ENCODE measurements around the gene PLEKHO1. TPM values are rescaled to one million over a fixed set of nuclear protein-coding genes. Genes with fewer than 3 reads are reported as not detected.

PLEKHO1 gene
- total and polyA plus RNA-seq, 2 of the 4 experiments (the other 2 are of a cell fraction), result 51.4 to 56.0 TPM

GRCh38 chr1:150146849-150147542 lies 2.7 kb upstream of the PLEKHO1 start:
- H4K5ac ChIP-seq (ENCODE audit: low read depth, low read length), result no peak overlapping the region
- WGBS, 2 experiments (ENCODE audit: extremely low coverage in 2 of 2, insufficient read length in 1 of 2), result 67% methylated on average over 1 of the region's 10 CpGs; no CpG with 5 or more reads in 1 of the 2 experiments
- H3K9me3 ChIP-seq (ENCODE audit: control insufficient read depth, insufficient read depth, low read length), result no peaks in the 10 kb centered on the region
- no peak overlapping the region for H4K8ac ChIP-seq (ENCODE audit: low read depth in 2 of 2, low read length in 2 of 2)
- no peaks in the 10 kb centered on the region for H3K27me3 ChIP-seq (ENCODE audit: control insufficient read depth, insufficient read depth, low read length)
- POLR2A ChIA-PET (ENCODE audit: unreplicated experiment), result no interaction called here
- no peak overlapping the region for H3K27ac ChIP-seq (ENCODE audit: insufficient read depth, low read length)
- H3K4me3 ChIP-seq (ENCODE audit: insufficient read depth, low read depth, low read length), result no peak overlapping the region
- CTCF ChIA-PET, result no interaction called here
- DNase-seq (no peak), ATAC-seq (ENCODE audit: low read depth) (no peak)
- no peak overlapping the region for H2AK5ac ChIP-seq (ENCODE audit: low read depth, low read length)
- H2BK20ac ChIP-seq (ENCODE audit: low read depth, low read length), result no peak overlapping the region
- H3K9me1 ChIP-seq (ENCODE audit: insufficient read depth, low read length), result 0 out of 2 replicates have a peak, but pooled peaks cover 3% of the 10 kb centered on the region
- no peak for TF ChIP-seq MXI1 (IDR thresholded peaks at IDR 0.05; ENCODE audit: borderline replicate concordance, low read depth, low read length)
- no peak for TF ChIP-seq ELK1 (IDR thresholded peaks at IDR 0.05; ENCODE audit: borderline replicate concordance, low read depth, low read length)
- TF ChIP-seq POLR2A (IDR thresholded peaks at IDR 0.05; ENCODE audit: low read depth, low read length), result no peak
- no peak for TF ChIP-seq FOS (IDR thresholded peaks at IDR 0.05; ENCODE audit: low read depth, low read length)
- TF ChIP-seq RCOR1 (IDR thresholded peaks at IDR 0.05; ENCODE audit: insufficient replicate concordance, low read length), result no peak
- H2AK9ac ChIP-seq (replicated peaks; ENCODE audit: low read depth, low read length, poor library complexity), result no peak overlapping the region
- H3K18ac ChIP-seq (ENCODE audit: low read depth, low read length), result no peak overlapping the region
- H3K23ac ChIP-seq (ENCODE audit: low read depth, low read length), result no peak overlapping the region
- in situ Hi-C loops (cut with MboI; ENCODE audit: low sequenced_read_pairs), result no loop called here
- H2BK5ac ChIP-seq (ENCODE audit: low read depth, low read length, poor library complexity, severe bottlenecking), result no peak overlapping the region
- no peak overlapping the region for H3K4ac ChIP-seq (ENCODE audit: low read depth, low read length)
- no peak overlapping the region for H2BK120ac ChIP-seq (ENCODE audit: low read depth, low read length)
- BruUV-seq (replicated peaks), result no TSS peak
- peaks cover 10% of the 10 kb centered on the region for H3K36me3 ChIP-seq (ENCODE audit: control insufficient read depth, insufficient read depth, low read length)
- dilution Hi-C loops (cut with HindIII; ENCODE audit: low sequenced_read_pairs, unreplicated experiment), result no loop called here
- H3K4me2 ChIP-seq (ENCODE audit: low read depth, low read length), result no peak overlapping the region
- H3K79me1 ChIP-seq (ENCODE audit: low read depth in 1 of 2, low read length in 2 of 2), result peaks cover 8 to 36% of the 10 kb centered on the region in 2 experiments; a peak in 3 of 4 replicates
- no peak overlapping the region for H2BK15ac ChIP-seq (ENCODE audit: low read depth, low read length)
- no peak overlapping the region for H3K56ac ChIP-seq (ENCODE audit: extremely low read depth, insufficient read depth, low read length)
- no peaks in the 10 kb centered on the region; the same call in 1 of the 2 replicates for H3K4me1 ChIP-seq (ENCODE audit: control insufficient read depth, insufficient read depth, low read length)
- H4K20me1 ChIP-seq (ENCODE audit: insufficient read depth, low read length), result peaks cover 9% of the 10 kb centered on the region
- intact Hi-C loops (cut with micrococcal nuclease), result loop anchor here (5.0 kb wide), 1 partner anchor 40 kb away; no protein-coding TSS in a partner anchor
- H3K9ac ChIP-seq (ENCODE audit: low read depth, low read length), result no peak overlapping the region
- H4K91ac ChIP-seq (ENCODE audit: insufficient read depth, low read depth, low read length), result no peak overlapping the region
- H3K14ac ChIP-seq (replicated peaks; ENCODE audit: low read depth, low read length), result no peak overlapping the region
- no peak overlapping the region for H2AFZ ChIP-seq (replicated peaks; ENCODE audit: low read length, poor library complexity)
